PC-9 (cell line): ENCODE results near the gene C14orf132. TPM values are rescaled to one million over a fixed set of nuclear protein-coding genes. Genes with fewer than 3 reads are reported as not detected.

Experiments
- BruUV-seq: library from RNA; stranded (reverse); fragments of 400-500 nt; replicated peaks from 2 replicates; lab custom pipeline; 2021; lab: Mats Ljungman, UMichigan
- CTCF ChIA-PET: fragments of 300-600 bp; sonication (Branson Sonifier 250); formaldehyde crosslinking; loops from one replicate; lab custom pipeline; 2022; ENCODE audit warnings: antibody characterized with exemption; lab: Charles Lee
- POLR2A ChIA-PET: fragments of 300-600 bp; sonication (Branson Sonifier 250); formaldehyde crosslinking; loops from one replicate; lab custom pipeline; 2022; ENCODE audit warnings: antibody characterized with exemption; ENCODE audit not compliant: unreplicated experiment; lab: Charles Lee
- DNase-seq, 2 experiments: peaks; one replicate each; pipeline versions ENCODE4 v3.0.0 to v3.0.0-alpha.2; 2015 to 2022; ENCODE audit warnings: mixed read lengths in 1 of 2
- H2AFZ ChIP-seq: fragments of 200-600 bp; sonication (generic); 2 replicates; pipeline ENCODE4 v1.8.1; 2017; ENCODE audit warnings: antibody characterized with exemption
- H3F3A ChIP-seq: fragments of 200-600 bp; sonication (generic); 2 replicates; pipeline ENCODE4 v1.8.1; 2017; ENCODE audit warnings: antibody characterized with exemption, mild to moderate bottlenecking, low read depth; ENCODE audit not compliant: insufficient read depth
- H3K27ac ChIP-seq: fragments of 200-600 bp; sonication (generic); 2 replicates; pipeline ENCODE4 v1.6.1; 2016; ENCODE audit warnings: mixed run types
- H3K27me3 ChIP-seq: fragments of 200-600 bp; sonication (generic); 2 replicates; pipeline ENCODE4 v1.6.1; 2016; ENCODE audit warnings: low read depth, mixed run types; ENCODE audit not compliant: insufficient read depth
- H3K36me3 ChIP-seq: fragments of 200-600 bp; sonication (generic); 2 replicates; pipeline ENCODE4 v1.6.1; 2016; ENCODE audit warnings: low read depth, mixed run types
- H3K4me1 ChIP-seq: fragments of 200-600 bp; sonication (generic); replicated peaks from 2 replicates; pipeline ENCODE4 v1.6.1; 2016; ENCODE audit warnings: mixed run types; ENCODE audit not compliant: insufficient read depth
- H3K4me2 ChIP-seq: fragments of 200-600 bp; sonication (generic); 2 replicates; pipeline ENCODE4 v1.6.1; 2017; ENCODE audit warnings: mixed run types
- H3K4me3 ChIP-seq: fragments of 200-600 bp; sonication (generic); 2 replicates; pipeline ENCODE4 v1.6.1; 2016; ENCODE audit warnings: mixed run types
- H3K79me2 ChIP-seq: fragments of 200-600 bp; sonication (generic); 2 replicates; pipeline ENCODE4 v1.6.1; 2017; ENCODE audit warnings: low read depth, mixed run types
- H3K9me2 ChIP-seq: fragments of 200-600 bp; sonication (generic); 2 replicates; pipeline ENCODE4 v1.8.1; 2017; ENCODE audit warnings: mild to moderate bottlenecking; ENCODE audit not compliant: insufficient read depth
- H3K9me3 ChIP-seq: fragments of 200-600 bp; sonication (generic); 2 replicates; pipeline ENCODE4 v1.8.1; 2016; ENCODE audit warnings: low read depth; ENCODE audit not compliant: insufficient read depth
- H4K20me1 ChIP-seq: fragments of 200-600 bp; sonication (generic); 2 replicates; pipeline ENCODE4 v1.8.1; 2017; ENCODE audit not compliant: insufficient read depth
- EZH2 ChIP-seq: fragments of 200-600 bp; sonication (generic); IDR thresholded peaks from 2 replicates; pipeline ENCODE4 v1.8.0; 2017; ENCODE audit warnings: antibody characterized with exemption, low read depth
- intact Hi-C: fragments of 100-400 bp; cut with micrococcal nuclease; formaldehyde crosslinking; loops from one replicate; pipeline ENCODE4 v1.10.0; 2022; ENCODE audit not compliant: unreplicated experiment
- total RNA-seq: library from RNA; stranded (reverse); gene quantifications from 2 replicates; pipeline ENCODE4 v1.2.3, GENCODE V29; 2021
- TF ChIP-seq, protein P1 (sequence below): fragments of 200-600 bp; sonication (generic); conservative IDR thresholded peaks from 2 replicates; pipeline ENCODE4 v1.6.1; 2017; ENCODE audit warnings: mixed run types, antibody characterized with exemption, mild to moderate bottlenecking, moderate library complexity

Gene C14orf132
- total RNA-seq, 1 experiment from 2014 or later: not detected

DNA sequence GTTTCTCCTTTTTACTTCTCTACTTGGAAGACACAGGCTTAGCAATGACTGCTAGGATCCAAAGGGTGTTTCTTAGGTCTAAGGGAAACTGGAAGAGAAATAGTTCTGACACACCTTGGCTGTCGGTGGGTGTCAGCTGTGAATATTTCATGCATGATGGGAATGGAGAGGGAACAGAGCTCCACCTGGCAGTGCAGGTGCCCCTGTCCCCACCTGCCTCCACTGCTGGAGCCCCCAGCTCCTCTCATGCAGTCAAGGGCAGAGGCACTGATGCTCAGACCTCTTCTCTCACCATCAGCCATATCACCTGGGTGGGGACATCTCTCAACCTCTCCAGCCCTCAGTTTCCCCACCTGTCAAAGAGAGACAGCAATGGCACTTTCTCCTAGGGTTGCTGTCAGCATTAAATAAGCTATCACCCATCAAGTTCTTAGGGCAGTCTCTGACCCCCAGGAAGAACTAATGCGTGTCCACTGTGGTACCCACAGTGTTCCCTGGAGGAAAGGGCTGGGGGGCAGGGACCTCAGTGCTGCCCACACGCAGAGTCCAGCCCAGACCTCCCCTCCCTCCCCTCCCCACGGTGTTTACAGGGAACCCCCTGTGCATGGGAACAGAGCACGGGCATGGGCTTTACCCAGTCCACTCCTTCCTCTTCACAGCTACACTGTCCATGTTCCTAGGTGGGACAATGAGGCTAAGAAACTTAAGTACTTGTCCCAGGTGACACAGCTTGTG is 69.1 kb downstream of the C14orf132 start:
- no peaks in the 10 kb centered on the region for H3K9me2 ChIP-seq
- H3K27me3 ChIP-seq: no peaks in the 10 kb centered on the region
- POLR2A ChIA-PET: no interaction called here
- CTCF ChIA-PET: no interaction called here
- peaks cover 3% of the 10 kb centered on the region; the same call in 1 of the 2 replicates for H3K9me3 ChIP-seq
- no peak overlapping the region for H3K27ac ChIP-seq
- intact Hi-C loops: loop anchor here (10.0 kb wide), 1 partner anchor 97 kb away; the partner anchor contains the start of gene BDKRB2
- H3K4me3 ChIP-seq: no peak overlapping the region
- H3K79me2 ChIP-seq: no peaks in the 10 kb centered on the region
- no peak for DNase-seq
- no peak overlapping the region for H2AFZ ChIP-seq
- no peaks in the 10 kb centered on the region for H4K20me1 ChIP-seq
- H3F3A ChIP-seq: peaks cover 14% of the 10 kb centered on the region
- H3K4me2 ChIP-seq: no peak overlapping the region
- H3K4me1 ChIP-seq: peaks cover 24% of the 10 kb centered on the region
- H3K36me3 ChIP-seq: no peaks in the 10 kb centered on the region
- TF ChIP-seq, protein P1, sequence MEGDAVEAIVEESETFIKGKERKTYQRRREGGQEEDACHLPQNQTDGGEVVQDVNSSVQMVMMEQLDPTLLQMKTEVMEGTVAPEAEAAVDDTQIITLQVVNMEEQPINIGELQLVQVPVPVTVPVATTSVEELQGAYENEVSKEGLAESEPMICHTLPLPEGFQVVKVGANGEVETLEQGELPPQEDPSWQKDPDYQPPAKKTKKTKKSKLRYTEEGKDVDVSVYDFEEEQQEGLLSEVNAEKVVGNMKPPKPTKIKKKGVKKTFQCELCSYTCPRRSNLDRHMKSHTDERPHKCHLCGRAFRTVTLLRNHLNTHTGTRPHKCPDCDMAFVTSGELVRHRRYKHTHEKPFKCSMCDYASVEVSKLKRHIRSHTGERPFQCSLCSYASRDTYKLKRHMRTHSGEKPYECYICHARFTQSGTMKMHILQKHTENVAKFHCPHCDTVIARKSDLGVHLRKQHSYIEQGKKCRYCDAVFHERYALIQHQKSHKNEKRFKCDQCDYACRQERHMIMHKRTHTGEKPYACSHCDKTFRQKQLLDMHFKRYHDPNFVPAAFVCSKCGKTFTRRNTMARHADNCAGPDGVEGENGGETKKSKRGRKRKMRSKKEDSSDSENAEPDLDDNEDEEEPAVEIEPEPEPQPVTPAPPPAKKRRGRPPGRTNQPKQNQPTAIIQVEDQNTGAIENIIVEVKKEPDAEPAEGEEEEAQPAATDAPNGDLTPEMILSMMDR: no peak
- TF ChIP-seq EZH2: no peak
- no TSS peak for BruUV-seq

DNA sequence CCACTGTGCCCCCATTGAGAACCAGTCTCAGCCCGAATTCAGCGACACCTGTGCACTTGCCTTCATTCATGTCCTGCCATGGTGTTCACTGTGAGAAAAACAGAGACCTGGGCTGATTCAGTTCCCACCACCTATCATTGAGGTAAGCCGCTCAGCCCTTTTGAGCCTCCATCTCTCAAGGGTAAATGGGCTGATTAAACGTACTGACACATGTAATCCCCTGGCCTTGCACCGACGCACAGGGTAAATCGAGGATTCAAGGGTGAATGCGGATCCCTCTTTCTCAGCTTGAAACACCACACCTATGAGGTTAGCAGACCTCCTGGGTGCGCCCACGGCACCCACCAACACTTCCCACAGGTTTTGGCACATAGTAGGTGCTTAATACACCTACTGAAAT is 69.7 kb downstream of the C14orf132 start:
- Histone ChIP-seq H3K9me3 (peaks cover 6% of the 10 kb centered on the region; the same call in 1 of the 2 replicates), H3F3A (peaks cover 12% of the 10 kb centered on the region), H3K79me2 (no peaks in the 10 kb centered on the region), H3K4me1 (peaks cover 19% of the 10 kb centered on the region), H2AFZ (no peak overlapping the region), H3K27me3 (no peaks in the 10 kb centered on the region), H3K4me3 (no peak overlapping the region), H3K36me3 (no peaks in the 10 kb centered on the region), H3K4me2 (no peak overlapping the region), H3K9me2 (no peaks in the 10 kb centered on the region), H4K20me1 (no peaks in the 10 kb centered on the region), H3K27ac (no peak overlapping the region)
- no peak for TF ChIP-seq EZH2
- TF ChIP-seq, protein P1: no peak
- POLR2A ChIA-PET: no interaction called here
- intact Hi-C loops: loop anchor here (10.0 kb wide), 1 partner anchor 96 kb away; the partner anchor contains the start of gene BDKRB2
- no TSS peak for BruUV-seq
- DNase-seq: no peak
- CTCF ChIA-PET: no interaction called here

DNA sequence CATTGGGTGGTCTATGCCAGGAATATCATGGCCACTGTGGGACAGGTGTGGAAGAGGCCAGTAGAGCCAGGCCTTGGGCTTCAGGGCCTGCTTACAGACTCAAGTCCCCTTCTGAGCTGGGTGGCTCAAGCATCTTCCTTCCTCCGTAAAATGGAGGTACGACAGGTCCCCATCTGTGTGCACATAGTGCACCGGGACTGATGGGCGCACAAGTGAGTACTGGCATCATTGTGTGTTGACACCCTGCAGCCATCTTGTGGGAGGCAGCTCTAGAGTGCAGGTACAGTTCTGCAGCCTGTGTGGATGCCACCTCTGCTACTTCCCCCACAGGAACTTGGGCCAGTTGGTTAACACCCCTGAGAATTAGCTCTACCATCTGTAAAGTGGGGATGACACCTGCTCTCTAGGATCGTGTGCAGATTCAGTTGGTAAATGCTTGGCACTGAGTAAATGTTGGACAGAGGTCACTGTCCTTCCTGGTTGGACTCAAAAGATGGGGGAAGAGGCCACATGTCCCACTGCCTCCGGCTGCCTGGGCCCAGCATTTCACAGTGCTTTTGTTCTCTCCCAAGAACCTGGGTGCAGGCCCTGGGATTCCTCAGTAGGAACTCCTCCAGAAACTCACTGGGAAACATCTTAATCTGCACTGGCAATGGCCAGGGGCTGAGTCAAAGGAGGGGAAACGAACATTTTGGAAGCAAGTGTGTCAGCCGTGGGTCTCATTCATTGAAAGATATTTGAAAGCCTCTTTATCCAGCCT is 70.6 kb downstream of the C14orf132 start:
- Histone ChIP-seq H3K27me3 (no peaks in the 10 kb centered on the region), H4K20me1 (no peaks in the 10 kb centered on the region), H3K27ac (no peak overlapping the region), H3K9me3 (peaks cover 6% of the 10 kb centered on the region; the same call in 1 of the 2 replicates), H3K4me2 (no peak overlapping the region), H2AFZ (no peak overlapping the region), H3K36me3 (no peaks in the 10 kb centered on the region), H3K4me3 (no peak overlapping the region), H3K4me1 (peaks cover 12% of the 10 kb centered on the region), H3K9me2 (no peaks in the 10 kb centered on the region), H3F3A (peaks cover 6% of the 10 kb centered on the region), H3K79me2 (no peaks in the 10 kb centered on the region)
- no peak for DNase-seq
- no TSS peak for BruUV-seq
- intact Hi-C loops: loop anchor here (10.0 kb wide), 1 partner anchor 95 kb away; the partner anchor contains the start of gene BDKRB2
- ChIA-PET CTCF (no interaction called here), POLR2A (no interaction called here)
- TF ChIP-seq EZH2: no peak
- TF ChIP-seq, protein P1: no peak
